HEK293T (cell line): Measurements from ENCODE around the gene ACO2.

Experiments
- CTCF ChIA-PET: fragments of 350-600 bp; formaldehyde crosslinking; extraction: SDS; loops from one replicate; lab custom pipeline; 2021; ENCODE audit warnings: antibody characterized with exemption, inconsistent platforms; lab: Yijun Ruan, JAX
- POLR2A ChIA-PET: fragments of 350-600 bp; formaldehyde crosslinking; extraction: SDS; loops from one replicate; lab custom pipeline; 2020; ENCODE audit warnings: antibody characterized with exemption, inconsistent platforms; lab: Yijun Ruan, JAX
- DNase-seq: peaks from one replicate; pipeline ENCODE4 v3.0.0; 2012; ENCODE audit warnings: mixed read lengths; ENCODE audit errors: extremely low spot score
- ARNT ChIP-seq: fragments of 450-650 bp; IDR thresholded peaks from 2 replicates; pipeline ENCODE4 v1.6.1; 2017; ENCODE audit warnings: mild to moderate bottlenecking
- BHLHE40 ChIP-seq: fragments of 450-650 bp; IDR thresholded peaks from 2 replicates; pipeline ENCODE4 v1.6.1; 2016; ENCODE audit warnings: mild to moderate bottlenecking, moderate library complexity, borderline replicate concordance
- CTBP1 ChIP-seq: fragments of 450-650 bp; IDR thresholded peaks from 2 replicates; pipeline ENCODE4 v1.6.1; 2016; ENCODE audit warnings: borderline replicate concordance
- ELF4 ChIP-seq: fragments of 450-650 bp; IDR thresholded peaks from 2 replicates; pipeline ENCODE4 v1.6.1; 2017; ENCODE audit warnings: antibody characterized with exemption
- FOXA1 ChIP-seq: fragments of 450-650 bp; IDR thresholded peaks from 2 replicates; pipeline ENCODE4 v1.6.1; 2016; ENCODE audit warnings: mild to moderate bottlenecking
- FOXK2 ChIP-seq: fragments of 450-650 bp; IDR thresholded peaks from 2 replicates; pipeline ENCODE4 v1.6.1; 2016; ENCODE audit warnings: mild to moderate bottlenecking
- FOXM1 ChIP-seq: fragments of 450-650 bp; IDR thresholded peaks from 2 replicates; pipeline ENCODE4 v1.6.1; 2017; ENCODE audit warnings: mild to moderate bottlenecking, borderline replicate concordance
- HDGF ChIP-seq: fragments of 450-650 bp; IDR thresholded peaks from 2 replicates; pipeline ENCODE4 v1.6.1; 2017; ENCODE audit warnings: antibody characterized with exemption, borderline replicate concordance
- L3MBTL2 ChIP-seq: fragments of 450-650 bp; conservative IDR thresholded peaks from 2 replicates; pipeline ENCODE4 v1.6.1; 2016; ENCODE audit warnings: mild to moderate bottlenecking
- LEF1 ChIP-seq: fragments of 450-650 bp; IDR thresholded peaks from 2 replicates; pipeline ENCODE4 v1.6.1; 2017; ENCODE audit warnings: mild to moderate bottlenecking, borderline replicate concordance
- NFRKB ChIP-seq: fragments of 450-650 bp; IDR thresholded peaks from 2 replicates; pipeline ENCODE4 v1.6.1; 2016; ENCODE audit warnings: mild to moderate bottlenecking, moderate library complexity
- PKNOX1 ChIP-seq: fragments of 450-650 bp; IDR thresholded peaks from 2 replicates; pipeline ENCODE4 v1.6.1; 2016
- SUZ12 ChIP-seq: fragments of 450-650 bp; IDR thresholded peaks from 2 replicates; pipeline ENCODE4 v1.6.1; 2016; ENCODE audit warnings: mild to moderate bottlenecking
- TARDBP ChIP-seq: fragments of 450-650 bp; IDR thresholded peaks from 2 replicates; pipeline ENCODE4 v1.6.1; 2016
- ZNF384 ChIP-seq: fragments of 450-650 bp; IDR thresholded peaks from 2 replicates; pipeline ENCODE4 v1.6.1; 2016

ACO2 gene

DNA sequence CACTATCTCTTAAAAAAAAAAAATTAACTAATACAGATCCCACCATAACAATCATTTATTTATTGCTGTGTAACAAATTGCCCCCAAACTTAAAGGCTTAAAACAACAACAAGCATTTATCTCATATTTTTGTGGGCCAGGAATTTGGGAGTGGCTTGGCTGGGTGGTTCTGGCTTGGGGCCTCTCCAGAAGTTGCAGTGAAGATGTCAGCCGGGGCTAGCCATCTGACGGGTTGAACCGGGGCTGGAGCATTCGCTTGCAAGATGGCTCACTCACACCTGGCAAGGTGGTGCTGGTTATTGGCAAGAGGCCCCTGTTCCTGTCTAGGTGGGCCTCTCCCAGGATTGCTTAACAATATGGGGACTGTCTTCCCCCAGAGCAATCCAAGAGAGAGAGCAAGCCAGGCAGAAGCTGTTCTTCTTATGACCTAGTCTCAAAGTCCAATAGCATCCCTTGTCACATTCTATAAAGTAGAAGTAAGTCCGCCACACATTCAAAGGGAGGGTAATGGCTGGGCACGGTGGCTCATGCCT is 29.5 kb downstream of the ACO2 start:
- TF ChIP-seq L3MBTL2, result no peak
- no peak for TF ChIP-seq SUZ12
- TF ChIP-seq TARDBP, result no peak
- no peak for TF ChIP-seq FOXM1
- DNase-seq, result no peak
- ChIA-PET POLR2A (no interaction called here), CTCF (interaction anchor here (1.0 kb wide), 1 partner anchor 37 kb away, joined by 3 read pairs; no protein-coding TSS in a partner anchor)

DNA sequence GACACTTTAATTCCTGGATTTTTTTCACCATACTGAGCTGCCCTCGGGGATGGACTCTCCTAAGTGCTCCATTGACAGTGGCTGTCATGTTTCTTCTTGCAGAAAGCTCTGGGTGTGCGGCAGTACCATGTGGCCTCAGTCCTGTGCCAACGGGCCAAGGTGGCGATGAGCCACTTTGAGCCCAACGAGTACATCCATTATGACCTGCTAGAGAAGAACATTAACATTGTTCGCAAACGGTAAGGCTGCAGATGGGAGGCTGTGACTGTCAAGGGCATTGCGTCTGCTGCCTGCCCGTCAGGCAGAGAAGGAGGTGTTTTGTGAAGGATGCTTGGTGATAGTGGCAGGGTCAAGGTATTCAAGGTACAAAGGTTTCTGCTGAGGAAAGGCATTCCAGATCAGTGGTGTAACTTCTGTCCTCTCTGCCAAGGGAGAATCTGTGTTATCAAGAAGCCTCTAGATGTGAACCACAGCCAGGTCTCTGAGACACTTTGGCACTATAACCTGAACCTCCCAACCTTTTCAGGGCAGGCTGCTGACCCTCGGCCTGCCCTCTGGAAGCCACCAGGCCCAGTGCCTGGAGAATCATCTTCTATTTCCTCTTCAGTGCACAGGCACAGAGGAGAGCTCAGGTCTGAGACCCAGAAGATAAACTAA is 30.8 kb downstream of the ACO2 start:
- DNase-seq, result no peak
- TF ChIP-seq TARDBP (no peak), LEF1 (no peak), L3MBTL2 (no peak), SUZ12 (no peak), PKNOX1 (no peak), NFRKB (no peak), FOXK2 (no peak), ARNT (no peak), ELF4 (no peak)
- CTCF ChIA-PET, result interaction anchor here (1.0 kb wide), 1 partner anchor 35 kb away, joined by 3 read pairs; no protein-coding TSS in a partner anchor
- POLR2A ChIA-PET, result interaction anchor here (0.7 to 1.9 kb wide), 6 partner anchors 9 to 119 kb away, joined by 3 to 9 read pairs (median 3); partner anchors contain the start of genes ACO2, PHF5A, PMM1 and TOB2

- no peak for DNase-seq
- TF ChIP-seq ARNT (no peak), BHLHE40 (no peak), PKNOX1 (no peak), ZNF384 (no peak)
- ChIA-PET POLR2A (interaction anchor here (1.2 to 1.9 kb wide), 3 partner anchors 32 to 89 kb away, joined by 3 to 9 read pairs (median 8); partner anchors contain the start of genes ACO2, PHF5A, PMM1 and TOB2), CTCF (interaction anchor here (0.6 to 1.7 kb wide), 2 partner anchors 40 to 96 kb away, joined by 3 to 4 read pairs; no protein-coding TSS in a partner anchor)
Observed at GRCh38 chr22:41500303-41500702, 31.4 kb downstream of the ACO2 start.

- no peak for DNase-seq
- TF ChIP-seq ARNT, result no peak
- TF ChIP-seq CTBP1, result no peak
- TF ChIP-seq HDGF, result no peak
- no peak for TF ChIP-seq NFRKB
- no peak for TF ChIP-seq L3MBTL2
- TF ChIP-seq BHLHE40, result no peak
- ChIA-PET POLR2A (interaction anchor here (1.2 to 1.9 kb wide), 4 partner anchors 33 to 88 kb away, joined by 3 to 9 read pairs (median 4); partner anchors contain the start of genes ACO2, PHF5A, PMM1 and TOB2), CTCF (interaction anchor here (1.7 kb wide), 1 partner anchor 97 kb away, joined by 4 read pairs; no protein-coding TSS in a partner anchor)
Observed at GRCh38 chr22:41501209-41501608, 32.3 kb downstream of the ACO2 start.

- DNase-seq, result no peak
- ChIA-PET CTCF (interaction anchor here (1.4 kb wide), 1 partner anchor 14 kb away, joined by 5 read pairs; no protein-coding TSS in a partner anchor), POLR2A (interaction anchor here (0.9 to 1.8 kb wide), 4 partner anchors 9 to 60 kb away, joined by 3 to 4 read pairs (median 3); partner anchors contain the start of genes ACO2, PHF5A and TOB2)
- TF ChIP-seq NFRKB (no peak), TARDBP (no peak), CTBP1 (no peak), HDGF (no peak), FOXK2 (no peak)
Observed at GRCh38 chr22:41504397-41504796, 35.5 kb downstream of the ACO2 start.

DNA sequence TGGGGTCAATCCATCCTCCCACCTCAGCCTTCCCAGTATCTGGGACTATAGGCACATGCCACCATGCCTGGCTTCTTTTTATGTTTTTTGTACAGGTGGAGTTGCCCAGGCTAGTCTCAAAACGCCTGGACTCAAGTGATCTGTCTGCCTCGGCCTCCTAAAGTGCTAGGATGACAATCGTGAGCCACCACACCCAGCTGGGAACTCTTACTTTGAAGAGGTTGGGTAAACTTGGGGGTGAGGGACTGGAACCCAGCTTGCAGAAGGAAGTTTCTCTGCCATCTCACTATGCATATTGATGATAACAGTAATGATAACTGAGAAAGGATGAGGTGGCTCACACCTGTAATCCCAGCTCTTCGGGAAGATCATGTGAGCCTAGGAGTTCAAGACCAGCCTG is 35.9 kb downstream of the ACO2 start:
- no peak for DNase-seq
- CTCF ChIA-PET, result interaction anchor here (1.4 kb wide), 1 partner anchor 13 kb away, joined by 5 read pairs; no protein-coding TSS in a partner anchor
- POLR2A ChIA-PET, result interaction anchor here (0.9 to 1.8 kb wide), 4 partner anchors 9 to 60 kb away, joined by 3 to 4 read pairs (median 3); partner anchors contain the start of genes ACO2, PHF5A and TOB2
- no peak for TF ChIP-seq L3MBTL2
- TF ChIP-seq ZNF384, result no peak
- no peak for TF ChIP-seq ELF4
- no peak for TF ChIP-seq FOXM1
- no peak for TF ChIP-seq HDGF
- TF ChIP-seq LEF1, result no peak
- no peak for TF ChIP-seq CTBP1
- TF ChIP-seq BHLHE40, result no peak
- TF ChIP-seq FOXK2, result no peak
- no peak for TF ChIP-seq FOXA1
- no peak for TF ChIP-seq ARNT

GRCh38 chr22:41505511-41506220 is 36.7 kb downstream of the ACO2 start:
- POLR2A ChIA-PET, result interaction anchor here (1.0 to 1.8 kb wide), 3 partner anchors 37 to 59 kb away, joined by 3 to 5 read pairs (median 4); partner anchors contain the start of genes PHF5A and TOB2
- TF ChIP-seq TARDBP (no peak), BHLHE40 (no peak), L3MBTL2 (no peak), FOXM1 (no peak), FOXA1 (no peak), ELF4 (no peak), SUZ12 (no peak), ZNF384 (no peak)
- no peak for DNase-seq
- CTCF ChIA-PET, result interaction anchor here (1.4 kb wide), 1 partner anchor 12 kb away, joined by 5 read pairs; no protein-coding TSS in a partner anchor
